PFSK-1 (cell line): ENCODE data around the gene OR9Q1.

Source experiments
- FOXP2 ChIP-seq: optimal IDR thresholded peaks from 2 replicates; pipeline ENCODE3; 2011; ENCODE audit warnings: borderline replicate concordance, control low read depth, inconsistent platforms; ENCODE audit not compliant: insufficient read depth; ENCODE audit errors: extremely low read length, extremely low read depth
- POLR2AphosphoS5 ChIP-seq: IDR thresholded peaks from 2 replicates; pipeline ENCODE4 v1.6.1; 2012; ENCODE audit warnings: low read depth, mild to moderate bottlenecking, control low read depth, low read length, moderate library complexity
- SIN3A ChIP-seq: IDR thresholded peaks from 2 replicates; pipeline ENCODE4 v1.6.1; 2012; ENCODE audit warnings: mild to moderate bottlenecking, low read length, moderate library complexity, borderline replicate concordance; ENCODE audit not compliant: insufficient read depth
- TAF1 ChIP-seq: IDR thresholded peaks from 2 replicates; pipeline ENCODE4 v1.6.1; 2012; ENCODE audit warnings: low read length, control low read depth, borderline replicate concordance; ENCODE audit not compliant: insufficient read depth
- TF ChIP-seq, protein P1 (sequence below), 2 experiments: IDR thresholded peaks; 2 replicates each; pipeline versions ENCODE4 v1.6.1 to v1.8.0; 2011 to 2012; ENCODE audit warnings: low read depth in 2 of 2, low read length in 2 of 2, control low read depth in 1 of 2, inconsistent platforms in 1 of 2, mild to moderate bottlenecking in 1 of 2, moderate library complexity in 1 of 2; ENCODE audit not compliant: insufficient read depth in 1 of 2

The OR9Q1 gene

DNA sequence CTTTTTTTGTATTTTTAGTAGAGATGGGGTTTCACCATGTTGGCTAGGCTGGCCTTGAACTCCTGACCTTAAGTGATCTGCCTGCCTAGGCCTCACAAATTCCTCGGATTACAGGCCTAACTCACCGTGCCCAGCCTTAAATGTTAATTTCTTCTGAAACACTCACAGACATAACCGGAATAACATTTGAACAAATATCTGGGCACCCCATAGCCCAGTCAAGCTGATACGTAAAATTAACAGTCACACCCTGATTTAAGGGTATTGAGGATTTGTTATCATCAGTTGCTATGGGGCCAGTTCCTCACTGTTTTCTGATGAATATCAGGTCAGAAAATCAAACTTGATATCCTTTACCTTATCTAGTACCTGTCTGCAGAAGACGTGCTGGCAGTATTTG lies 23.0 kb upstream of the OR9Q1 start:
- TF ChIP-seq TAF1 (no peak), POLR2AphosphoS5 (no peak), FOXP2 (no peak), SIN3A (no peak)
- TF ChIP-seq, protein P1, sequence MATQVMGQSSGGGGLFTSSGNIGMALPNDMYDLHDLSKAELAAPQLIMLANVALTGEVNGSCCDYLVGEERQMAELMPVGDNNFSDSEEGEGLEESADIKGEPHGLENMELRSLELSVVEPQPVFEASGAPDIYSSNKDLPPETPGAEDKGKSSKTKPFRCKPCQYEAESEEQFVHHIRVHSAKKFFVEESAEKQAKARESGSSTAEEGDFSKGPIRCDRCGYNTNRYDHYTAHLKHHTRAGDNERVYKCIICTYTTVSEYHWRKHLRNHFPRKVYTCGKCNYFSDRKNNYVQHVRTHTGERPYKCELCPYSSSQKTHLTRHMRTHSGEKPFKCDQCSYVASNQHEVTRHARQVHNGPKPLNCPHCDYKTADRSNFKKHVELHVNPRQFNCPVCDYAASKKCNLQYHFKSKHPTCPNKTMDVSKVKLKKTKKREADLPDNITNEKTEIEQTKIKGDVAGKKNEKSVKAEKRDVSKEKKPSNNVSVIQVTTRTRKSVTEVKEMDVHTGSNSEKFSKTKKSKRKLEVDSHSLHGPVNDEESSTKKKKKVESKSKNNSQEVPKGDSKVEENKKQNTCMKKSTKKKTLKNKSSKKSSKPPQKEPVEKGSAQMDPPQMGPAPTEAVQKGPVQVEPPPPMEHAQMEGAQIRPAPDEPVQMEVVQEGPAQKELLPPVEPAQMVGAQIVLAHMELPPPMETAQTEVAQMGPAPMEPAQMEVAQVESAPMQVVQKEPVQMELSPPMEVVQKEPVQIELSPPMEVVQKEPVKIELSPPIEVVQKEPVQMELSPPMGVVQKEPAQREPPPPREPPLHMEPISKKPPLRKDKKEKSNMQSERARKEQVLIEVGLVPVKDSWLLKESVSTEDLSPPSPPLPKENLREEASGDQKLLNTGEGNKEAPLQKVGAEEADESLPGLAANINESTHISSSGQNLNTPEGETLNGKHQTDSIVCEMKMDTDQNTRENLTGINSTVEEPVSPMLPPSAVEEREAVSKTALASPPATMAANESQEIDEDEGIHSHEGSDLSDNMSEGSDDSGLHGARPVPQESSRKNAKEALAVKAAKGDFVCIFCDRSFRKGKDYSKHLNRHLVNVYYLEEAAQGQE (IDR thresholded peaks at IDR 0.05; ENCODE audit: insufficient read depth in 1 of 2, low read depth in 2 of 2, low read length in 2 of 2), result no peak

DNA sequence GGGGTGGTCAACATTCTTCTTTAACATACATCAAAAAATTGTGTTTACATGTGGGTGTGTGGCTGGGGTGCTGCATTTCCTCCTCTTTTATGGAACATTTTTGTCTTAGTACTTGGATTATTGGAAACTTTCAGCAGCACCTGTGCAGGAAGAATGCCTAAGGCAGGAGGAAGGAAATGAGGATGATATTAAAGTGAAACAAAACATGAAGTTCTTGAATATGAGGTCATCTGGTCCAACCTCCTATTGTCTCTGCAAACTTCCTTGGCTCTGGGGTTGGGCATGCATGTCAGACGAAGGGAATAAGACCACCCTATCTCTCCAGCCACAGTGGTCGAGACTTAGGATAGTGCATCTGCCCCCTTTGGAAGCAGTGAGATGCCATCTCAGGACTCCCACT lies 20.6 kb upstream of the OR9Q1 start:
- TF ChIP-seq POLR2AphosphoS5 (no peak), FOXP2 (no peak), TAF1 (no peak), SIN3A (no peak)
- TF ChIP-seq, protein P1 (IDR thresholded peaks at IDR 0.05; ENCODE audit: insufficient read depth in 1 of 2, low read depth in 2 of 2, low read length in 2 of 2), result no peak

DNA sequence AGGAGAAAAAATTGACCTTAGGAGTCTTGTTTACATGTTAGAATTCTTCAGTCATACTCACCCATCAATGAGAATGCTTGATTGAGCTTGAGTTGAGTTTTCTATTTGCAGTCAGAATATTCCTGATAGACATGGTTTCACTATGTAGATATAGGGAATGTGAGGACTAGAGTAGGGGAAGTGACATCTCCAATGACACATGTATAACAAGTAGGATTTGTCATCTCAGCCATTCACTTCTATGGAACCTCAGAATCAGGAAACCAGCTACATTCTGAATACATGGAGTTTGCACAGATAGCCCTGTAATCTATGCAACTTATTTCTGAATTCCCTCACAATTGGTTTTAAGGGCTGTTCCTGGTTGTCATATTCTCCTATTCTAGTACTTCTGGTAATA lies 20.1 kb upstream of the OR9Q1 start:
- TF ChIP-seq SIN3A (no peak), TAF1 (no peak), POLR2AphosphoS5 (no peak), FOXP2 (no peak)
- TF ChIP-seq, protein P1 (IDR thresholded peaks at IDR 0.05; ENCODE audit: insufficient read depth in 1 of 2, low read depth in 2 of 2, low read length in 2 of 2), result no peak

DNA sequence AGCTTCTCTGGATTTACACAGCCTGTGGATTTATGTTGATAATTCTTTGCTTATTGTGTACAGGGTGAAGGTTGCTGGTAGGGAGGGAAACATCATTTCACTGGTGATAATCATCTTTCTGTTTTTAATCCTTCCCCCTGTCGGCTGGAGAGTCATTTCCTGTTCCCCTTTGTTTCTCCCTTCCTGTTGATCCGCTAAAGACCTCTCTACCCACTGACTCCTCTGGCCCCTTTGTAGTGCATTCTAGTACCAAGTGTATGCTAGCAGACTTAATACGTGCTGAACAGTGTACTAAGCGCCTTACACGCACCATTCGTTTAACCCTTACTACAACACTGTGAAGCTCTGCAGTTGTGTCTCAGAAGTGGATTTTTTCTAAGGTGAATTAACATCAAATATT lies 19.0 kb upstream of the OR9Q1 start:
- TF ChIP-seq, protein P1 (IDR thresholded peaks at IDR 0.05; ENCODE audit: insufficient read depth in 1 of 2, low read depth in 2 of 2, low read length in 2 of 2), result no peak
- no peak for TF ChIP-seq SIN3A

DNA sequence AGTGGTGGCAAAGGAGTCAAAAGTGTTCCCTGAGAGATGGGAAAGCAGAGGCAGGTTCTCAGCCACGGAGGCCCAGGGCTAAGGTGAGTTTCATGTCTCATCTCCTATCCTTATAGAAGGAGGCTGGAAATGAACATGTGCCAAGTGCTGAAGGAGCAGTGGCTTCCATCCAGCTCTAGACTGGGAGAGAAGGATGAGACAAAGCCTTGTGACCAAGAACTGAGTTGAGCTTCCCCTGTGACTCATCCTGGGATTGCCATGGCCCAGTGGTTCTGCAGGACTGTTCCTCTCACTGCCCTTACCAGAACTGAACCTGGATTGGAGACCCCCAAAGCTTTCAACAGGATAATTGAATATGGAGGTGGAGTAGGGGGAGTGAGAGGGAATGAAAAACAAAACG lies 16.7 kb upstream of the OR9Q1 start:
- no peak for TF ChIP-seq TAF1
- no peak for TF ChIP-seq SIN3A
- no peak for TF ChIP-seq FOXP2
- TF ChIP-seq, protein P1 (IDR thresholded peaks at IDR 0.05; ENCODE audit: insufficient read depth in 1 of 2, low read depth in 2 of 2, low read length in 2 of 2), result no peak
- no peak for TF ChIP-seq POLR2AphosphoS5
